WTC11 (cell line): ENCODE measurements around the gene ALDH1A2. TPM values are rescaled to one million over a fixed set of nuclear protein-coding genes. Genes with fewer than 3 reads are reported as not detected.

Source experiments
- ATAC-seq: fragments of 200-7000 bp; cut with Tn5 transposase; 2 replicates; pipeline ENCODE4 v1.10.0; 2021; ENCODE audit warnings: mild to moderate bottlenecking, moderate library complexity
- CTCF ChIA-PET: fragments of 300-600 bp; sonication (Branson Sonifier 250); formaldehyde crosslinking; loops from one replicate; lab custom pipeline; 2021; ENCODE audit warnings: antibody characterized with exemption; lab: Charles Lee
- POLR2A ChIA-PET: fragments of 350-600 bp; sonication (Branson Sonifier 250); formaldehyde crosslinking; loops from one replicate; lab custom pipeline; 2021; ENCODE audit warnings: antibody characterized with exemption; lab: Charles Lee
- DNase-seq: peaks from one replicate; pipeline ENCODE4 v3.0.0; 2021; ENCODE audit warnings: low spot score
- H3K27ac Mint-ChIP-seq: 2 replicates; pipeline ENCODE4 v1.8.0; 2021; ENCODE audit warnings: mixed read lengths
- H3K27me3 Mint-ChIP-seq: 2 replicates; pipeline ENCODE4 v1.8.0; 2021; ENCODE audit warnings: low read depth, mild to moderate bottlenecking, moderate library complexity, mixed read lengths
- H3K36me3 Mint-ChIP-seq: 2 replicates; pipeline ENCODE4 v1.8.0; 2021; ENCODE audit warnings: mixed read lengths
- H3K4me1 Mint-ChIP-seq: 2 replicates; pipeline ENCODE4 v1.8.0; 2022; ENCODE audit warnings: mixed read lengths
- H3K4me3 Mint-ChIP-seq: 2 replicates; pipeline ENCODE4 v1.8.0; 2021; ENCODE audit warnings: mild to moderate bottlenecking, moderate library complexity, mixed read lengths
- H3K9me3 Mint-ChIP-seq: 2 replicates; pipeline ENCODE4 v1.8.0; 2021; ENCODE audit warnings: mixed read lengths
- ATF1 ChIP-seq: sonication (generic); formaldehyde crosslinking; IDR thresholded peaks from 2 replicates; pipeline ENCODE4 v1.8.1; 2023; ENCODE audit warnings: mild to moderate bottlenecking, moderate library complexity, missing genetic modification reagents
- CBFB ChIP-seq: sonication (generic); formaldehyde crosslinking; IDR thresholded peaks from 2 replicates; pipeline ENCODE4 v1.8.1; 2022; ENCODE audit warnings: mild to moderate bottlenecking, low read depth, missing genetic modification reagents
- CREB1 ChIP-seq: sonication (generic); formaldehyde crosslinking; IDR thresholded peaks from 2 replicates; pipeline ENCODE4 v1.8.0; 2023; ENCODE audit warnings: mild to moderate bottlenecking, missing genetic modification reagents
- CREM ChIP-seq: sonication (generic); formaldehyde crosslinking; IDR thresholded peaks from 2 replicates; pipeline ENCODE4 v1.8.1; 2022; ENCODE audit warnings: mild to moderate bottlenecking, missing genetic modification reagents, moderate library complexity
- E2F4 ChIP-seq: sonication (generic); formaldehyde crosslinking; IDR thresholded peaks from 2 replicates; pipeline ENCODE4 v1.8.1; 2022; ENCODE audit warnings: low read depth, mild to moderate bottlenecking, moderate library complexity, missing genetic modification reagents, borderline replicate concordance
- ETV6 ChIP-seq: sonication (generic); formaldehyde crosslinking; IDR thresholded peaks from 2 replicates; pipeline ENCODE4 v1.8.1; 2022; ENCODE audit warnings: mild to moderate bottlenecking, missing genetic modification reagents
- GABPB1 ChIP-seq: sonication (generic); formaldehyde crosslinking; IDR thresholded peaks from 2 replicates; pipeline ENCODE4 v1.8.1; 2023; ENCODE audit warnings: mild to moderate bottlenecking, missing genetic modification reagents
- GRHL2 ChIP-seq: fragments of 250-450 bp; sonication (Bioruptor Pico); IDR thresholded peaks from 2 replicates; pipeline ENCODE4 v1.8.0; 2022; ENCODE audit warnings: mild to moderate bottlenecking, moderate library complexity; ENCODE audit not compliant: insufficient replicate concordance, severe bottlenecking
- HMGA2 ChIP-seq: fragments of 250-450 bp; sonication (Bioruptor Pico); IDR thresholded peaks from 2 replicates; pipeline ENCODE4 v1.4.0; 2021; ENCODE audit warnings: mild to moderate bottlenecking, moderate library complexity
- JUN ChIP-seq: sonication (generic); formaldehyde crosslinking; IDR thresholded peaks from 2 replicates; pipeline ENCODE4 v1.8.0; 2023; ENCODE audit warnings: mild to moderate bottlenecking, missing genetic modification reagents
- KAT7 ChIP-seq: sonication (generic); formaldehyde crosslinking; IDR thresholded peaks from 2 replicates; pipeline ENCODE4 v1.8.1; 2023; ENCODE audit warnings: missing genetic modification reagents, mild to moderate bottlenecking, borderline replicate concordance
- MLX ChIP-seq: sonication (generic); formaldehyde crosslinking; IDR thresholded peaks from 2 replicates; pipeline ENCODE4 v1.8.1; 2023; ENCODE audit warnings: mild to moderate bottlenecking, missing genetic modification reagents, moderate library complexity
- NFE2L1 ChIP-seq: sonication (generic); formaldehyde crosslinking; IDR thresholded peaks from 2 replicates; pipeline ENCODE4 v1.8.1; 2023; ENCODE audit warnings: missing genetic modification reagents
- NR1H2 ChIP-seq: sonication (generic); formaldehyde crosslinking; IDR thresholded peaks from 2 replicates; pipeline ENCODE4 v1.9.0; 2021; ENCODE audit warnings: mild to moderate bottlenecking, moderate library complexity, missing genetic modification reagents
- RORB ChIP-seq: fragments of 250-450 bp; sonication (Bioruptor Pico); IDR thresholded peaks from 2 replicates; pipeline ENCODE4 v1.9.0; 2021; ENCODE audit warnings: mild to moderate bottlenecking
- SMAD3 ChIP-seq: sonication (generic); formaldehyde crosslinking; IDR thresholded peaks from 2 replicates; pipeline ENCODE4 v1.8.0; 2022; ENCODE audit warnings: missing genetic modification reagents, mild to moderate bottlenecking, borderline replicate concordance
- SMAD4 ChIP-seq: sonication (generic); formaldehyde crosslinking; IDR thresholded peaks from 2 replicates; pipeline ENCODE4 v1.8.0; 2022; ENCODE audit warnings: mild to moderate bottlenecking, missing genetic modification reagents
- SOX15 ChIP-seq: fragments of 250-450 bp; sonication (Bioruptor Pico); IDR thresholded peaks from 2 replicates; pipeline ENCODE4 v1.9.0; 2021; ENCODE audit warnings: mild to moderate bottlenecking
- TCF7 ChIP-seq: sonication (generic); formaldehyde crosslinking; IDR thresholded peaks from 2 replicates; pipeline ENCODE4 v1.8.0; 2022; ENCODE audit warnings: mild to moderate bottlenecking, low read depth, missing genetic modification reagents, moderate library complexity
- TEAD1 ChIP-seq: sonication (generic); formaldehyde crosslinking; IDR thresholded peaks from 2 replicates; pipeline ENCODE4 v1.8.0; 2022; ENCODE audit warnings: mild to moderate bottlenecking, missing genetic modification reagents
- USF2 ChIP-seq: sonication (generic); formaldehyde crosslinking; IDR thresholded peaks from 2 replicates; pipeline ENCODE4 v1.8.1; 2023; ENCODE audit warnings: mild to moderate bottlenecking, missing genetic modification reagents, moderate library complexity
- ZBTB21 ChIP-seq: sonication (generic); formaldehyde crosslinking; IDR thresholded peaks from 2 replicates; pipeline ENCODE4 v1.8.1; 2023; ENCODE audit warnings: mild to moderate bottlenecking, missing genetic modification reagents, borderline replicate concordance
- ZBTB43 ChIP-seq: sonication (generic); formaldehyde crosslinking; IDR thresholded peaks from 2 replicates; pipeline ENCODE4 v1.8.1; 2023; ENCODE audit warnings: mild to moderate bottlenecking, missing genetic modification reagents
- ZMAT4 ChIP-seq: fragments of 250-450 bp; sonication (Bioruptor Pico); IDR thresholded peaks from 2 replicates; pipeline ENCODE4 v1.9.0; 2021; ENCODE audit warnings: mild to moderate bottlenecking
- ZNF396 ChIP-seq: fragments of 250-450 bp; sonication (Bioruptor Pico); IDR thresholded peaks from 2 replicates; pipeline ENCODE4 v1.8.0; 2021; ENCODE audit warnings: mild to moderate bottlenecking, moderate library complexity, borderline replicate concordance
- ZNF416 ChIP-seq: fragments of 250-450 bp; sonication (Bioruptor Pico); IDR thresholded peaks from 2 replicates; pipeline ENCODE4 v1.9.0; 2021; ENCODE audit warnings: mild to moderate bottlenecking, inconsistent platforms
- ZNF671 ChIP-seq: fragments of 250-450 bp; sonication (Bioruptor Pico); IDR thresholded peaks from 2 replicates; pipeline ENCODE4 v1.8.0; 2021; ENCODE audit warnings: mild to moderate bottlenecking
- total RNA-seq: library from RNA; stranded (reverse); gene quantifications from 3 replicates; pipeline ENCODE4 v1.2.3, GENCODE V29; 2021
- TF ChIP-seq, protein P1 (sequence below): sonication (generic); formaldehyde crosslinking; IDR thresholded peaks from 2 replicates; pipeline ENCODE4 v1.8.1; 2023; ENCODE audit warnings: mild to moderate bottlenecking, moderate library complexity, missing genetic modification reagents
- TF ChIP-seq, protein P2 (sequence below): fragments of 250-450 bp; sonication (Bioruptor Pico); IDR thresholded peaks from 2 replicates; pipeline ENCODE4 v1.8.0; 2021; ENCODE audit warnings: mild to moderate bottlenecking
- TF ChIP-seq, protein P3 (sequence below): sonication (generic); formaldehyde crosslinking; IDR thresholded peaks from 2 replicates; pipeline ENCODE4 v1.8.1; 2022; ENCODE audit warnings: mild to moderate bottlenecking, missing genetic modification reagents, moderate library complexity, borderline replicate concordance

The ALDH1A2 gene
- total RNA-seq, 1 experiment from 2014 or later: 1.1 TPM

DNA sequence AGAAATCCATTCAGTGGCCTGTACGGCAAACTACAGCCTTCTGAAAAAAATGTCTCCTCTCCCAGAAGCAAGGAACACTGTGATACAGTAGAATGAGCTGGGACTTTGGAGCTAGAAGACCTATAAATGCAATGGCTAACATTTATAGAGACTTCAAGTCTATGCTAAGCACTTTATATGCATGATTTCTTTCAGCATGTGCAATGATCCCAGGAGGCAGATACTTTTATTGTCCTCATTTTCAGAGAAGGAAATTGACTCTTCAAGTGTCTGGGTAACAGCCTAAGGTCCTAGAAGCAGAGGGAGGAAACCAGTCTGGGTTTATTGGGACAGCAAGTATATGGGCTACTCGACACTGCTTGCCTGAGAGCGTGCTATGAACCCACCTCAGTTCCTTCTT is 140.9 kb downstream of the ALDH1A2 start:
- Mint-ChIP-seq H3K27me3 (no peaks in the 10 kb centered on the region), H3K4me3 (no peak overlapping the region), H3K27ac (no peak overlapping the region), H3K36me3 (no peaks in the 10 kb centered on the region)
- DNase-seq: no peak
- POLR2A ChIA-PET: no interaction called here
- TF ChIP-seq RORB (CRISPR knock-in tag): no peak
- no peak for TF ChIP-seq GABPB1 (CRISPR knock-in tag)
- TF ChIP-seq NFE2L1 (CRISPR knock-in tag): no peak
- no peak for TF ChIP-seq CBFB (CRISPR knock-in tag)
- TF ChIP-seq ZNF416: no peak
- no peak for TF ChIP-seq JUN
- TF ChIP-seq ETV6: no peak
- no peak for TF ChIP-seq ZBTB43 (CRISPR knock-in tag)
- no peak for TF ChIP-seq ZNF671 (CRISPR knock-in tag)
- no peak for TF ChIP-seq ZNF396 (CRISPR knock-in tag)
- no peak for TF ChIP-seq ATF1 (CRISPR knock-in tag)
- TF ChIP-seq, protein P1, sequence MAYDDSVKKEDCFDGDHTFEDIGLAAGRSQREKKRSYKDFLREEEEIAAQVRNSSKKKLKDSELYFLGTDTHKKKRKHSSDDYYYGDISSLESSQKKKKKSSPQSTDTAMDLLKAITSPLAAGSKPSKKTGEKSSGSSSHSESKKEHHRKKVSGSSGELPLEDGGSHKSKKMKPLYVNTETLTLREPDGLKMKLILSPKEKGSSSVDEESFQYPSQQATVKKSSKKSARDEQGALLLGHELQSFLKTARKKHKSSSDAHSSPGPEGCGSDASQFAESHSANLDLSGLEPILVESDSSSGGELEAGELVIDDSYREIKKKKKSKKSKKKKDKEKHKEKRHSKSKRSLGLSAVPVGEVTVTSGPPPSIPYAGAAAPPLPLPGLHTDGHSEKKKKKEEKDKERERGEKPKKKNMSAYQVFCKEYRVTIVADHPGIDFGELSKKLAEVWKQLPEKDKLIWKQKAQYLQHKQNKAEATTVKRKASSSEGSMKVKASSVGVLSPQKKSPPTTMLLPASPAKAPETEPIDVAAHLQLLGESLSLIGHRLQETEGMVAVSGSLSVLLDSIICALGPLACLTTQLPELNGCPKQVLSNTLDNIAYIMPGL (CRISPR knock-in tag): no peak
- TF ChIP-seq TCF7 (CRISPR knock-in tag): no peak
- no peak for TF ChIP-seq GRHL2 (CRISPR knock-in tag)
- no peak for TF ChIP-seq SMAD4 (CRISPR knock-in tag)
- no peak for TF ChIP-seq USF2 (CRISPR knock-in tag)
- no peak for TF ChIP-seq HMGA2
- TF ChIP-seq CREB1 (CRISPR knock-in tag): no peak
- TF ChIP-seq KAT7 (CRISPR knock-in tag): no peak
- TF ChIP-seq, protein P2, sequence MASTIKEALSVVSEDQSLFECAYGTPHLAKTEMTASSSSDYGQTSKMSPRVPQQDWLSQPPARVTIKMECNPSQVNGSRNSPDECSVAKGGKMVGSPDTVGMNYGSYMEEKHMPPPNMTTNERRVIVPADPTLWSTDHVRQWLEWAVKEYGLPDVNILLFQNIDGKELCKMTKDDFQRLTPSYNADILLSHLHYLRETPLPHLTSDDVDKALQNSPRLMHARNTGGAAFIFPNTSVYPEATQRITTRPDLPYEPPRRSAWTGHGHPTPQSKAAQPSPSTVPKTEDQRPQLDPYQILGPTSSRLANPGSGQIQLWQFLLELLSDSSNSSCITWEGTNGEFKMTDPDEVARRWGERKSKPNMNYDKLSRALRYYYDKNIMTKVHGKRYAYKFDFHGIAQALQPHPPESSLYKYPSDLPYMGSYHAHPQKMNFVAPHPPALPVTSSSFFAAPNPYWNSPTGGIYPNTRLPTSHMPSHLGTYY (CRISPR knock-in tag): no peak
- TF ChIP-seq, all 79 proteins: peak for 0
- Mint-ChIP-seq H3K9me3 (peaks cover 17% of the 10 kb centered on the region), H3K4me1 (no peaks in the 10 kb centered on the region)
- ATAC-seq: no peak
- CTCF ChIA-PET: interaction anchor here (0.7 kb wide), 1 partner anchor 1713 kb away, joined by 3 read pairs; no protein-coding TSS in a partner anchor

GRCh38 chr15:57923750-57924149 is 141.8 kb downstream of the ALDH1A2 start:
- CTCF ChIA-PET: interaction anchor here (0.7 kb wide), 1 partner anchor 1712 kb away, joined by 3 read pairs; no protein-coding TSS in a partner anchor
- ATAC-seq (no peak), DNase-seq (no peak)
- Mint-ChIP-seq H3K27me3 (no peaks in the 10 kb centered on the region), H3K27ac (no peak overlapping the region), H3K36me3 (no peaks in the 10 kb centered on the region), H3K4me1 (no peaks in the 10 kb centered on the region), H3K4me3 (no peak overlapping the region), H3K9me3 (peaks cover 8% of the 10 kb centered on the region)
- TF ChIP-seq CREM (CRISPR knock-in tag) (no peak), TEAD1 (CRISPR knock-in tag) (no peak), ZBTB21 (CRISPR knock-in tag) (no peak), E2F4 (CRISPR knock-in tag) (no peak), HMGA2 (no peak), ZNF671 (CRISPR knock-in tag) (no peak), ZNF416 (no peak), SOX15 (CRISPR knock-in tag) (no peak), ETV6 (no peak), GABPB1 (CRISPR knock-in tag) (no peak), NR1H2 (no peak), SMAD3 (CRISPR knock-in tag) (no peak), ZMAT4 (no peak), MLX (CRISPR knock-in tag) (no peak)
- TF ChIP-seq, protein P3, sequence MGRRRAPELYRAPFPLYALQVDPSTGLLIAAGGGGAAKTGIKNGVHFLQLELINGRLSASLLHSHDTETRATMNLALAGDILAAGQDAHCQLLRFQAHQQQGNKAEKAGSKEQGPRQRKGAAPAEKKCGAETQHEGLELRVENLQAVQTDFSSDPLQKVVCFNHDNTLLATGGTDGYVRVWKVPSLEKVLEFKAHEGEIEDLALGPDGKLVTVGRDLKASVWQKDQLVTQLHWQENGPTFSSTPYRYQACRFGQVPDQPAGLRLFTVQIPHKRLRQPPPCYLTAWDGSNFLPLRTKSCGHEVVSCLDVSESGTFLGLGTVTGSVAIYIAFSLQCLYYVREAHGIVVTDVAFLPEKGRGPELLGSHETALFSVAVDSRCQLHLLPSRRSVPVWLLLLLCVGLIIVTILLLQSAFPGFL (CRISPR knock-in tag): no peak
- POLR2A ChIA-PET: no interaction called here
